SW 1271 (cell line): ENCODE data around the gene TMPRSS6.

Source experiments
- DNase-seq, 2 experiments: peaks; one replicate each; lab custom pipeline; 2025; lab: John Stamatoyannopoulos, UW

TMPRSS6 gene

DNA sequence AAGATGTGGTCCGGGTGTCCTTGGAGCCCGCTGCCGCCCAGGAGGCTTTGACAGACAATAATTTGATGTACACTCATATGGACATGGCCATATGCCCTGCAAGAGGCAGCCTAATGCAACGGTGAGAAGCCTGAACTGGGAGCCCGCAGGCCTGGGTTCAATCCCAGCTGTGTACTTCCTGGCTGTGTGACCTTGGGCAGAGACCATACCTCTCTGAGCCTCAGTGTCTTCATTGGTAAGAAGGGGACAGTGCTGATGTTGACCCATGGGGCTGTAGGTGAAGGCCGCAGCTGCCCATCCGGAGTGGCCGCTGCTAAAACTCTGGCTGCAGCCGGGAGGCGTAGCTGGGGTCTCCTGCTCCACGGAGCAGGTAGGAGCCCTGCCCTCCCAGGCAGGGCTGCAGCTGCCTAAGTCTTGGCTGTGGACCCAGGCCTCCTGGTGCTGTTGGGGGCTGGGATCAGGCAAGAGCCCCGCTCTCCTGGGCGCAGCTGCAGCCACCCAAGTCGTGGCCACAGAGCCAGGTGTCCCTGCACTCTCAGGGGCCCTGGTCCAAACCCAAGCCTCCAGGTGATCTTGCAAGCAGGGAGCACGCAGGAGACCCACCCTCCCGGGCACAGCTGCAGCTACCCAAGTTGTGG, 31.3 kb upstream of the TMPRSS6 start:
- DNase-seq: no peak

DNA sequence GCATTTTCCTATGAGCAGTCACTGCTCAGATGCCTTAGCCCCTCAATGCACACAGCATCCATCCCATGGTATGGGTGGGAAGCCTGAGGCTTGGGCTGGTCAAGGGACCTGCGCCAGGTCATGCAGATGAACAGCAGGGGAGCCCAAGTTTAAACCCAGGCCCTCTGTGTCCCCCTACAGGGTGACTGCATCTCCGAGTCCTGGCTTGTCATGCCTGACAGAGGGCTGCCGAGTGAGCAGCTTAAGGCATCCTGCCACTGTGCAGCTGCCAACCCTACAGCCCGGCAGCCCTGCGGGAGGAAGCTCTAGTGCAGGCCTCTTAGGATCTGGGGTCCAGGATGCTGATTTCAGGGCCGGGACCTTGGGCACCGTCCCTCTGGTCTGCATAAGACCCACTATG, 30.2 kb upstream of the TMPRSS6 start:
- DNase-seq: no peak

DNA sequence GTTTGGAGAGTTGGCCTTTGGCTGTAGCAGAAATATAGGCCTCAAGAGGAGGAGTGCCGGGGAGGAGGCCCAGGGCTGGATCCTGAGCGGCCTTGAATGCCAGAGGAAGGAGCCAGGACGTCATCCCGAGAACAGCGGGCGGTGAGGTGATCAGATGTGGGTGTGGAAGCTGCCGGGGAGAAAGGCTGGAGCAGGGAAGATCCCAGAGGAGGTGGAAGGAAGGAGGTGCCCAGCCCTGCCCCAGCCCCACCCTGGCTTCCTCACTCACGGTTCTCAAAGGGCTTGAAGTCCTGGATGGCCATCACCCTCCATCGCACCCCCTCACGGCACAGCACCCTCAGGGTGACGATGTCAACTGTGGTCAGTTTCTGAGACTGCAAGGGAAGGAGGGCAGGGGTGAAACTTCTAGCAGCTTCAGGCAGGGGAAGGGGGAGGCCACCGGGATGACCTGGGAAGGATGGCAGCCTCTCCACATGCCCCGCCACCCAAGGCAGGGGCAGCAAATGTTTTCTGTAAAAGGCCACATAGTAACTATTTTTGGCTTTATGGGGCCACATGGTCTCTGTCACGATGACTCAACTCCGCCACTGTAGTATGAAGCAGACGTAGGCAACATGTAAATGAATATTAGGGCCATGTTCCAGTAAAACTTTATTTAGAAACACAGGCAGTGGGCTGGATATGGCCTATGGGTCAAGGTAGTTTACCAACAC, 29.5 kb upstream of the TMPRSS6 start:
- no peak for DNase-seq

DNA sequence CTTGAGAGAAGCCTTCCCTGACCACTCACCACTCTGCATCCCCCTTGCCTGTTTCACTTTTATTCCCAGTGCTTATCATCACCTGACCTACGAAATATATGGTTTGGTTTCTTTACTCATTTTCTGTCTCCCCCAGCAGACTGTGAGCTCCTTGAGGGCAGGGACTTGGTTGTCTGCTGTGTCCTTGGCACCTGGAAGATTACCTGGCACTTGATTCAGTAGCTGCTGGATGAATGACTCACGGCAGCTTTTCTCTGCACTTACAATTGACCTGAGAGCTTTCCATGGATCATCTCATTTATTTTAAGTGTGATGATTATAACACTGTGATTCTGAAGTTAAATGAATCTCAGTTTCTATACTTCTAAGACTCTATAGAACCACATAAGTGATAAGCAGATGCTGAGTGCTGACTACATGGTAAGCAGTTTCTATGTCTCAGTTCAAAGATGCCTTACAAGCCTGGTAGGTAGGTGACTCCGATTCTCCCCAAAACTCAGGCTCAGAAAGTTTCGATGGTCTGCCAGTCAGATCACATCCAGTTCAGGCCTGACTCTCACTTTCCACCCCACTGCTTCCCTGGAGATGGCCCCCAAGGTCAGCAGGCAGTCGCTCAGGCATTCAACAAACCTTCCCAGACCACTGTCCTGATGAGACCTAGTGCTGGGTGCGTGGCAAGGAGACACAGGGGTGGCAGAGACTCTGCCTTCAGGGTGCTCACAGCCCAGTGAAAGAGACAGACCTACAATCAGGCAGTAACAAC, 28.6 kb upstream of the TMPRSS6 start:
- no peak for DNase-seq

DNA sequence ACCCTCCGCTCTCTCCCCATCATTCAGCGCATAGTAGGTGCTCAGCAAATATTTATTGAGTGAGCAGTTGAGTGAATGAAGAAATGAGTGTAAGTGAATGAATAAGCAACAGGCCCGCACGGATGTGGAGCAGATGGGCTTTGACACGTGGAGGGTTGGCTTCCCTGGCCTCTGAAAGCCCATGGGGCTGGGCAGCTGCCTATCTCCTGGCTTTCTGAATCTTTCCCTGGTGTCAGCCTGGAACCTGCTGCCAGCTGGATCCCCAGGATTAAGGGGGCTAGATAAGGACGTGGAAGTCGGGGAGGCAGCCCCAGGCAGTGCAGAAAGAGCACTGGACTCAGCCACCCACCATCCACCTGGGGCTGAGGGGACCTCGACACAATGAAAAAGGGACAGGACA, 27.6 kb upstream of the TMPRSS6 start:
- DNase-seq: no peak

DNA sequence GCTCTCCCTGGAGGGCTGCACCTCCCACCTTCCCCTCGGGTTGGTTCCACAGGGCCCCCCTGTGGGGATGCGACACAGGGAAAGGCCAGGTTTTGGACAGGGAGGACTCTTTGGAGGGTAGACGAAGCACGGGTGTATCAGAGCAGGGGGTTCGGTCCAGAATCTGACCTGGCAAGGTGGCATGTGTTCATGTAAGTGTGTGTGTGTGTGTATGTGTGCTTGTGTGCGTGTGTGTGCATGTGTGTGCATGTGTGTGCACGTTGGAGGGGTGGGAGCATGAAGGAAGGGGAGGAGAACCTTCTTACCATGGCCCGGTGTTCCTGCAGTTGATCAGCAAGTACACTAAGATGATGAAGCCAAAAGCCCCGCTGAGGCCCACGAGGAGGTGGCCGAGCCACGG, 25.5 kb upstream of the TMPRSS6 start:
- no peak for DNase-seq

DNA sequence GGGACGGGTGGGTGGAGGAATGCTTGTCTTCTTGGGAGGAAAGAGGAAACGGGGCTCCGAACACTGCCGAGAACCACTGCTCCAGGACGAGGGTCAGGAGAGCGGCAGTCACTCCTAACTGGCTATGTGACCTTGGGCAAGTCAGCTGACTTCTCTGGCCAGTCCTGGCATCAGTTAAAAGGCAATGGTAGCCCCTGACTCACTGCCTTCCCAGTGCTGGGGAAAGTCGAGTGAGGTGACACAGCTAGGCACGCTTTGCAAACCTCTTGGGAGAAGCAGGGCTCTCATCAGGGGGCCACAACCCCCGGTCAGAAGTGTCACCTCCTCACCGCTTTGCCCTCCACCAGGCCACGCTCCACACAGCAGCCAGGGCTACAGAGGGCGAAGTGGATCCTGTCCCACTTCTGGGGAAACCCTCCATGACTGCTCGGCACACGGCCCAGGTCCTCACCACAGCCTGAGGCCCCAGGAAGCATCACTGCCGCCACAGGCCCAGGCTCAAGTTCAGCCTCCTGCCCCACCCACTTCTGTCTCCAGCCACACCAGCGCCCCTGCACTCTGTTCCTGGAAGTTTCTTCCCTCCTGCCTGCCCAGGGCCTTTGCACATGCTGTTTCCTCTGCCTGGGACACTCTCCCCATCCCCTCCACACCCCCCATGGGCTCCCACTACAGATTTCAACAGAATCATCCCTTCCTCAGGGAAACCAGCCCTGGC, 23.9 kb upstream of the TMPRSS6 start:
- DNase-seq: no peak

DNA sequence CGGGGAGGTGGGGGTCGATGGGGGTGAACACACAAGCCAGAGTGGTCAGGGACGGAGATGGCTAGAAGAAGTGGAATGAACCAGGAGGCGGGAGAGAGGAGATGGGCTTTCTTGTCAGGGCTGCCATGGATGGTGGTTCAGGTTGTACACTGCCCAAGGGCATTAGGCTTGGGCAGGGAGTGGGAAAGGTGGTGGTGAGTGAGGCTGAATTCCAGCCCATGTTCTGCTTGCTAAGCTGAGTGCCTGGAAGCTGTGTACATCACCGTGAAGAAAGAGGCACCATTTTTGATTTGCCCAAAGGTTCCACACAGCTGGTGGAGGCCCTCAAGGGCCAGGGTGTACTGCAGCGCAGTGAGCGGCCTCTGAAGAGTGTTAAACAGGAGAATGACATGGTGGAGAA, 23.3 kb upstream of the TMPRSS6 start:
- DNase-seq: no peak

DNA sequence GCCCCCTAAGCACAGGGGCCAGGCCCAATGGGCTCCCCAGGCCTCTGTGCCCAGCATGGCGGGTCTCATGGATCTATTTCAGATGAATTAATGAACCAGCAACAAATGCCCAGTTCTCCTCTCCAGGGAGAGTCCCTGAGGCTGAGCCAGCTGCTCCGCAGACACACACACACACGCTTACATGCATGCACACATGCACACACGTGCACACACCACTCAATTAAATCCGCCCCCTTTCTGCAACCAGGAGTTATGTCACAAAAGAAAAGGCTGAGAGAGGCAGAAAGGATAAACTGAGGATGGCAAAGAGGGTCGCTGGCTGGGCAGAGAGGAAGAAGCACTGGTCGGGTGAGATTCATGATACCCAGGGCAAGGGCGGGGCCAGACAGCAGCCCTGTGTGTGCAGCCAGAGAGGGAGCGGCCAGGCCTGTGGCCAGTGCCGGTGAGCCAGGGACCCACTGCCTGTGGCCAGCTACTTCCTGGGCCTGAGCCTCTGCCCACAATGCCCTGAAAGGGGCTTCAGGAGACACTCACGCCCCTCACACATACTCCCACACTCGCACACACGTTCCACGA, 20.4 kb upstream of the TMPRSS6 start:
- DNase-seq: no peak

DNA sequence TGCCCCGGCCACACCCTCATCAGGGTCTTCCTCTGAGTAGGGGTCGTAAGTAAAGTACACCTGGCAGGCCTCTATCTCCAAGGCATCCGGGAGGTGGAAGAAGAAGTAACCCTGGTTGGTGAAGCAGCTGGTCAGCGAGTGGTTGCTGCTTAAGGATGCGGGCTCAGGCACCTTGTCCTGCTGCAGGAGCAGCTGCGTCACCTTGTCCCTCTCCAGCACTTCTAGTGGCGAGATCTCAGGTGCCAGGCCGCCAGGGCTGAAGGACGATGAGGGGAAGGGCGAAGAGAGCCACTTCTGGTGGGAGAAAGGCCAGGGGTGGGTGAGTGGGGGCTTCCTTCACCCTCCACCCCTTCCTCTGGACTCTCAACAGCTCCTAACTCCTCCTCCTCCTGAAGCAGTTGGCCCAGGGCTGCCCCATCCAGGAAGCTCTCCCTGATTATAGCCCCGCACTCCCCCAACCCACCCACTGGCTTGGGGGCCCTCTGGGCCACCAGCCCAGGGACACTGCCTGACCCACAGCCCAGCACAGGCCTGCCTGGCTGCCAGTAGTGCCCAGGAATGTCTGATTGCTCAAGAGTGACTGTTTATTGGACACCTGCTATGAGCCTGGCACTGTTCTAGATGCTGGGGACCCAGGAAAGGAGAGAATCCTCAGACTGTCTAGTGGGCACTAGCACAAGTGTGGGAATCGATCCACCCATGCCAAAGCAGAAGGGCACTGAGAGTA, 19.2 kb upstream of the TMPRSS6 start:
- DNase-seq: no peak

DNA sequence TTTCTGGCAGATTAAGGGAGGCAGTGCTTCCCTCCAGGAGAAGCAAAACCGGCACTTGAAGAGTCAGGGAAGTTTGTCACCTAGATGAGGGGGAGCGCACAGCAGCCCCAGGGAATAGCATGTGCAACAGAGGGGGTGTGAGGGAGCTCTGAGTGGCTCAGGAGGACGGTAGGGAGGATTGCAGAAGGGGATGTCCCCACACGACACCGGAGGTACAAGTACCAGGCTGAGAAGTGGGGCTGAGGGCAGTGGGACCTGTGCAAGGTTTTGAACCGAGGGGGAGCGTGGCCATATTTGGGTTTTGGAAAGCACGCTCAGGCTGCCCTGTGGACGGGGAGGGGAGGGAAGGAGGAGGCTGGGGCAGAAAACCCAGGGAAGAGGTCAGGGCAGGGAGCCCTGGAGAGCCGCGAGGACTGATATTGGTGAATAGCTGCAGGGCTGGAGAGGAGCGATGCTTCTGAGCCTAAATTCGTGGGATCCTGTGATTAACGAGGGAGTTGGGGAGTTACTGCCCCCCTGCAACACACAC, 17.9 kb upstream of the TMPRSS6 start:
- DNase-seq: no peak

DNA sequence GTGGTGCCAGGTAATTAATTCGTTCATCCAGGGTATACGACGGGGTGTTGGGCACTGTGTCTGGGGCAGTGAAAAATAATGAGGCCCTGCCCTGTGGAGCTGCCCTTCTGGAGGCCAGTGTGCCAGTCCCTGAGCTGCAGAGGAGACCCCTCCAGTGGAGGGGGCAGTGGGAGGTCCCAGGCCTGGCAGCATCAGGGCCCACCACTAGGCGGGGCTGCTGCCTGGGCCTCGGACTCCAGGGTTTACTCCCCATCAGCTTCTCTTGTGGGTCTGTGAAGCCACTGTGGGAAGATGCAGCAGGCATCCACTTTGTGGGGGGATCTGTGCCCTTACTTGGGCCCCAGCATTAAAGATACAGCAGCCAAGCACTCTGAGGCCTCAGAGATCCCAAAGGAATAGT, 17.4 kb upstream of the TMPRSS6 start:
- DNase-seq: no peak

DNA sequence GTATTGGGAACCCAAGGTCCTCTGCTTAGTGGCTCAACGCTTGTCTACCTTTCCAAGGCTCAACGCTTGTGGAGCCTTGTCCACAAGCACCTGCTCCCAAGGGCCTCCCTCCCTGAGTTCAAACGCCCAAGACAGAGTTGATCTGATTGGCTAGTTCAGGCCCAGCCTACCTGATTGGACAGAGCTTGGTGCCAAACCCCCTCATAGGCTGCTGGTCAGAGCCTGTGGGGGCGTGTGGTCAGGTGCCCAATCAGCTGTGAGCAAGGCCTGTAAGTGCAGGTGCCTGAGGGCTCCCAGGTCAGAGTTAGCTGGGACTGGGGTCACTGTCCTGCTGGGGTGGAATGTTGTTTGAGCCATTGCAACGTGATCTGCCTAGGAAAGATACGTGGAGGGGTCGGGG, 16.9 kb upstream of the TMPRSS6 start:
- DNase-seq: no peak

DNA sequence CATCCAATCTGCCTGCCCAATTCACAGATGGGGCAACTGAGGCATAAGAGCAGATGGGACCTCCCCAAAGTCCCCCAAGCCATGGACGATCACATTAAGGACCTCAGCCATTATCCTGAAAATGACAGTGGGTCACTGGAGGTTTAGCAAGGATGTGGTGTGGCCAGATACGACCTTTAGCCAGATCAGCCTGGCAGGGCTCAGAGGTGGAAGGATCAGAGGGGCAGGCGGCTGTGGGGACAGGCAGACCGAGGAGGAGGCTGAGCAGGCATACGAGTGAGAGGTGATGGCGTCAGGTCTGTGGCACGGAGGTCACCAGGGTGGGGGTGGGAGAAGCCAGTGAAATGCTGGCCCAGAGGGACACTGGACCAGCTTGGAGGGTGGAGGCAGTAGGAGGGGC, 14.1 kb upstream of the TMPRSS6 start:
- no peak for DNase-seq

DNA sequence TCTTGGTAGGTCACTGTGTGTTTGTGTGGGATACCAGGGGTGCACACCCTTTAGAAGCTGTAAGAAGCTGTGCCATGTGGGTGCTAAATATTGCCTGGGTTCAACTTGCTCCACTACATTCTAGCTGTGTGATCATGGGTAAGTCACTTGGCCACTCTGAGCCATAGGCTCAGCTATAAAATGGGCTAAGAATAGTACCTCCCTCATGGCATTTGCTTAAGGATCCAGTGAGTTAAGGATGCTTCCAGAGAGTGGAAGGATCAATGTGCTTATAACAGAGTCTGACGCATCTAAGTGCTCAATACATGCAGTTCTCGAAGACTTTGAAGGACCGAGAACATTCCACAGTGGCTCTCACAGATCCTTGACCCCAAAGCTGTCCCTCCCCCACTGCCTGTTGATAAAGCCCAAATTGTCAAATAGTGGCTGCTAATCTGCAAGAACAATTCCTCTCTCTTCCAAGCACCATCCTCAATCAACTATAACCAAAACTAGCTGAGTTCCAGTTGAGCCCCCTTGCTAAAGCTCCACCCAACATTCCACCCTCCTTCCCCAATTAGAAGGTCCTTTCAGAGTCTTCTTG, 13.2 kb upstream of the TMPRSS6 start:
- DNase-seq: no peak

DNA sequence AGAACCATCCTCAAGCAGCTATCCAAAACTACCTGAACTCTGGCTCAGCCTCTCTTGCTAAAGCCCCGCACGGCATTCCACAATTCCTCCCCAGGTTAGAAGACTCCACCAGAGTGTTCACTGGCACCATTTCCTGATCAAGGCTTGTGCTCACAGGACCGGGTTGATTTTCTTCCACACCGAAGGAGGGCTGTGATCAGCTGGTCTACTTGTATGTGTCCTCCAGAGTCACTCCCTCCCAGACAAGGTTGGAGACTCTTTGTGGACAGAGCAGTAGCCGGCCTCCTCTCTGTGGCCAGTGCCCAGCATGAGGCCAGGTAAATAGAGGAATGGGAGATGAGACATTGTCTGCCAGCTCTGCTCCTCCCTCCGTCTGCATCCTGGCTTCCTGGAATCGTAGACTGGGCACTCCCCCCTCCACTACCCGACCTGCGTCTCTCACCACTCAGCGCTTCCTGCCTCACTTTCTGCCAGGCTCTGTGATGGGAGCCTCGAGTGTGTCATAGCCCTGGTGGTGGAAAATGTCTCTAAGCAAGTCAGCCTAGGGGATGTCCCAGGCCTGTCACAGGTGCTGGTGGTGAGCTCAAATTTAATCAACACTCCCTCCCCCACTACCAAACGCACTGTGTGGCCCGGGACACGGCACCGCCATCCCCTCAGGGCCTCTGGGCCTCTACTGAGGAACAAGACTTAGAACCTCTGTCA, 12.5 kb upstream of the TMPRSS6 start:
- DNase-seq: peak in 1 of 2 experiments; percentile 42

DNA sequence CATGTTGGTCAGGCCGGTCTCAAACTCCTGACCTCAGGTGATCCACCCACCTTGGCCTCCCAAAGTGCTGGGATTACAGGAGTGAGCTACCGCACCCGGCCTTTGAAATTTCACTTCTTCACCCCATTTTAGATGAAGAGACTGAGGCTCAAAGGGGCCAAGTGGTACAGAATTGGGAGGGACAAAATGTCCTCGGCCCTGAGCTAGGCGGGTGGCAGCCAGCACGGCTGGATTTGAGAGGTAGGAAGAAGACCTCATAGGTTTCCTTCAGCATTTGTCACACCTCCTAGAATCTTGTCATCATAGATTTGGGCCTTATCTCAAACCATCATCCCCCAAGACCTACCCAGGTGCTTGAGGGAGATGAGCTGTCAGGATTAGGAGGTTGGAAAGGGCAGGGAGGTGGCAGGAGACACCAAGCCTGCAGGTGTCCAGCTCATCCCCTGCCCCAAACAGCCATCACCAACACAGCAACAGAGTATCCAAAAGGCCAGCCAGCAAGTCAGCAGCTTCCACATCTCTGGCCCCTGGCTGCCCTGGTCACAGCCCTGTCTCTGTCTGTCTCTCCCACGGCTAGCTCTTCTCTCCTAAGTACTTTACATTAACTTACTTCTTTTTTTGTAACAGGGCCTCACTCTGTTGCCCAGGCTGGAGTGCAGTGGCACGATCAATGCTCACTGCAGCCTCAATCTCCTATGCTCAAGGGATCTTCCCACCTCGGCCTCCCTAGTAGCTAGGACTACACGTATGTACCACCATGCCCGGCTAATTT, 11.2 kb upstream of the TMPRSS6 start:
- DNase-seq: no peak

DNA sequence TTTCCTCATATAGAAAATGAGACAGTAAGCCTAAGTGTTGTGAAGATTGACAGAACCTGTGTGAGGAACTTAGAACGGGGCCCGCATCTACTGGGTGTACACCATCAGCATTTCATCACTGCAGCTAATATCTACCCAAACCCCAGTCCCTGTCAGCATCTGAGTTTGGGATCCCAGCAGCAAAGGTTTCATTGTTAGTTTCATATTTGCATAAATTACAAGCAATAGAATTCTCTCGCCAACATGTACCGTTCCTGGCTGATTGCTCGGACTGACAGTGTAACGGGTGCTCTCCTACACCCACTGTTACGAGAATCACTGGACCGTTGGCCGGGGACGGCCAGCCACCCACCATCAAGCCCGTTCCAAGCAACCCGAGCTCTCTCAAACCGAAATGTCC, 10.4 kb upstream of the TMPRSS6 start:
- no peak for DNase-seq

DNA sequence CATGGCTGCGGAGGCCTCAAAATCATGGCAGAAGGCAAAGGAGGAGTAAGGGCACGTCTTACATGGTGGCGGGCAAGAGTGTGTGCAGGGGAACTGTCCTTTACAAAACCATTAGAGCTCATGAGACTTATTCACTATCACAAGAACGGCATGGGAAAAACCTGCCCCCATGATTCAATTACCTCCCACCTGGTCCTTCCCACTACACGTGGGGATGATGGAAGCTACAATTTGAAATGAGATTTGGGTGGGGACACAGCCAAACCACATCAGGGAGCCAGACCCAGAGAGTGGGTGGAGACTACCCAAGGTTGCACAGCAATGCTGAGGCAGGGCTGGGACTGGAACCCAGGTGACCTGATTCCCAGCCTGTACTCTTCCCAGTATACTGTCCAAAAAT, 8.6 kb upstream of the TMPRSS6 start:
- DNase-seq: no peak

DNA sequence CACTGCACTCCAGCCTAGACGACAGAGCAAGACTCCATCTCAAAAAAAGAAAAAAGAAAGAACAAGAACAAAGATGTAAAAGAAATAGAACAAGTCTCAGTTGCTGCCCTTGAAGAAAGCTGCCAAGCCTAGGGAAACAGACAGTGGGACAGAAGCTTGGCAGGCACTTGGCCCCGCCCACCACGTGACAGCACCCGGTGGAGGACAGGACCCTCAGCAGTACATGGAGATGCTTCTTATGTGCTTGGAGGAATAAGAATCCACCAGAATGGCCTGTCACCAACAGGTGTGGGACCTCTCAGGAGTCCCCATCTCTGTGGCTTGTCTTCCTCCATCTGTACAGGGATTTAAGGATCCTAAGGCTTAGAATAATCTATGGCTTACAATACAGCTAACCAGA, 7.6 kb upstream of the TMPRSS6 start:
- no peak for DNase-seq
